HG02571 (cell line): ENCODE results near the gene C4BPB.

Experiments used
- ATAC-seq: cut with Tn5 transposase; IDR thresholded peaks from one replicate; pipeline ENCODE4 v1.9.1; 2021; ENCODE audit warnings: mild to moderate bottlenecking, moderate library complexity; ENCODE audit not compliant: unreplicated experiment

Gene C4BPB

DNA sequence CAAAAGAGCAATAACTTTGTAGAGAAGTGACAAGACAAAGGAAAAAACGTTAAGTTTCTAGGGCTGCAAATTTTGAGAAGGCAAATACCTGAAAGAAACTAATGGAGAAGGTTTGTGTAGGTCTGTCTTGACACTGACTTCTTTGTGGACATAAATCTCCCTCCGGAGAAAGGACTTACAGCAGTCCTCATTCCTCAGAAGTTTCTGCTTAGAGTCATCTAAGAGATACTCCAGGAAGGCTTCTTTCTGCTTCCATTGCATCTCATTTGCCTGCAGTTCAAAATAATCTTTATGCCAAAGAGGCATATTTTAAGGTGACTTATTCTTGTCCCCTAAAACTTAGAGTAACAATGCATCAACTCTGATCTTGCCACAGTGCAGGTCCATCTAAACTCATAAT, 4.4 kb upstream of the C4BPB start:
- ATAC-seq = no peak

GRCh38 chr1:207084701-207085180, 3.9 kb upstream of the C4BPB start:
- ATAC-seq = no peak

GRCh38 chr1:207085887-207086286, 2.8 kb upstream of the C4BPB start:
- no peak for ATAC-seq

GRCh38 chr1:207088161-207088560, 499 bp upstream of the C4BPB start:
- ATAC-seq = no peak

GRCh38 chr1:207089627-207090355, 1.1 kb downstream of the C4BPB start:
- ATAC-seq = no peak

GRCh38 chr1:207091200-207091908, 2.7 kb downstream of the C4BPB start:
- no peak for ATAC-seq

DNA sequence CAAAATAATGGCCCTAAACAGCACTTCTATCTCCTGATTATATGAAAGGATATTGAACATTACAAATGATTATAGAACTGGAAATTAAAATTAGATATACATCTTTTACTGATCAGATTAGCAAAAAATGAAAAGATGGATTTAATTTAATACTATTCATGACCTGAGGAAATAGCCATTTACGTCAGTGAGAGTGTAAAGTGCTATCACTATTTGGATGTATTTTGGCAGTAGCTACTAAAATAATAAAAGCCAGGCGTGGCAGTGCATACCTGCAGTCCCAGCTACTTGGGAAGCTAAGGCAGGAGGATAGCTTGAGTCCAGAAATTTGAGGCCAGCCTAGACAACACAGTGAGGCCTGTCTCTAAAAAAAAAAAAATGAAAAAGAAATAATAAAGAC, 5.3 kb downstream of the C4BPB start:
- no peak for ATAC-seq

- ATAC-seq = peak; percentile 82
Measured at GRCh38 chr1:207097871-207098324, 9.2 kb downstream of the C4BPB start.

DNA sequence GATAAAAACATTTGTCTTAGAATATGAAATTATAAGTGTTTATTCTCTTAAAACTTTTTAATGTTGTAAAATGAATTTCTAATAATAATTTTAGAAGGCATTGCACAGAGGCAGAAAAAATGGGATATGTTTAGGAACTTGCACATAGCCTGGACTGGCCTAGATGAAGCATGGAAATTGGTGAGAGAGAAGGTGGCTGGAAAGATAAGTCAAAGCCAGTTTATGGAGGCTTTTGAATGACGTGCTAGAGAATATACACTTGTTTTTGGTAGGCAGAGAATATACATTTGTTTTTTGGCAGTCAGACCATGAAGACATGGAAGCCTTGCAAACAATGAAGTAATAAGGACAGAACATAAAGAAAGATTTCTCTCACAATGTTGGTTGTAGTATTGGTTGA, 13.1 kb downstream of the C4BPB start:
- ATAC-seq = no peak

DNA sequence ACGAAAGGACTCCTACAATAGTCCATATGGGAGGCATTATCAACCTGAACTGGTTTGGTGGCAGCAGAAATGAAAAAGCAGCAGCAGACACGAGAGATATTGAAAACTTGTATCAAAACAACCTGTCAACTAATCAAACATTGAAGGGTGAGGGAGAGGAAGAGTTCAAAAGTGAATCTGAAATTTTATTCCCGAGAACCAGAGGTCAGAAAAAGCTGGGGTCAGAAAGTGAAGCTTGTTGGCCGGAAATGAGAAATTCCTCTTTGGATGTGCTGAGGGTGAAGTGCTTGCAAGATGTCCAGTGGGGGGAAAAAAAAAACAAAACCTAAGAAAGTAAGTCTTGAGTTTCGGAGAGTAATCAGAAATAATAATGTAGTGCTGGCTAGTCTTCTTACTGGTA, 13.5 kb downstream of the C4BPB start:
- ATAC-seq = no peak

GRCh38 chr1:207102659-207103058, 14.0 kb downstream of the C4BPB start:
- ATAC-seq = no peak

GRCh38 chr1:207103892-207104373, 15.3 kb downstream of the C4BPB start, which contains the start of gene C4BPA:
TSS of gene C4BPA (plus strand) at chr1:207104233. CDS start at chr1:207113026, 8,793 bp downstream.
- ATAC-seq = no peak

DNA sequence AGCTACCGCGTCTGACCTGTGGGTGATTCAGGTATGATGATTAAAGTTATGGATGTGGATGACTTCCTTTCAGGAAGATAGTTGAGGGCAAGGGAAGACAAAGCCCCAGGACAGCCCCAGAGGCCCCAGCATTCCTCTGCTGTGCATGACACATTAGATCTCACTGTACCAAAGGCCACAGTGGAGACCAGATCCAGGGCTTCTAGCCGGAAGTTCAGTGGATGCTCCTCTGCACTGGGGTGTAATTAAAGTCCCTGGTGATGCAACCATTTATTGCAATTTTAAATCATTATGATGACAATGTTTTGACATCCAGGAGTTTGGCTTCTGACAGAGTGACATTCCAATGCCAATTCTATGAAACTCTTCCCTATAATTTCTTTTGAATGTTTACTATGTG, 20.3 kb downstream of the C4BPB start:
- no peak for ATAC-seq

DNA sequence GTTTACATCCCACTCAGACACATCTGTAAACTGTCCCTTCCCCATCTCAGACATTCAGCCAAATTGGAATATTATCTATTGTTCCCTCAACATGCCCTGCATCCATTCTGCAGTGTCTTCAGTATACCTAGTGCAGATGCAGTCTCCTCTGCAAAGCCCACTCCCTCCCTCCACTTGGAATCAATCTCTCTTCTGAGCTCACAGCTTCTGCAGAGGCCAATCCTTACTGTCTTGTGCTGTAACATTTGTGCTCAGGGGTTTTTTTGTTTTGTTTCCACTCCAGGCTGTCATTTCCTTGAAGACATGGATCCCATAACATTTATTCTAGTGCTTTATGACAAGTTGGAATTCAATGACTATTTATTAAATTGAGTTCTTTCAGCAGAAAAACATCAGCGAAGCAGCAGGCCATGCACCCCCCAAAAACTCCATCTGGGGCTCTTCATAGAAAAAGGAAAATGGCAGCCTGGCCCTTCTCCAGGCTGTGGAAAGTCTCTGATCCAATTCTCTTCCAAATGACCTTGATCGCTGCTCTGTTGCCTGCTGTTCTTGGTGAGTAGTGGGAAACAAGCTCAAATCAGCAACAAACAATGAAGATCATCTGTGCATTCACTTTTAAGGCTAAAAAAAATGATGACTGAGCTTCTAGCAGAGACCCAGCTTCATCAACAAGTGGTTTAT, 24.1 kb downstream of the C4BPB start:
- no peak for ATAC-seq

- no peak for ATAC-seq
Measured at GRCh38 chr1:207115269-207115668, 26.6 kb downstream of the C4BPB start.

DNA sequence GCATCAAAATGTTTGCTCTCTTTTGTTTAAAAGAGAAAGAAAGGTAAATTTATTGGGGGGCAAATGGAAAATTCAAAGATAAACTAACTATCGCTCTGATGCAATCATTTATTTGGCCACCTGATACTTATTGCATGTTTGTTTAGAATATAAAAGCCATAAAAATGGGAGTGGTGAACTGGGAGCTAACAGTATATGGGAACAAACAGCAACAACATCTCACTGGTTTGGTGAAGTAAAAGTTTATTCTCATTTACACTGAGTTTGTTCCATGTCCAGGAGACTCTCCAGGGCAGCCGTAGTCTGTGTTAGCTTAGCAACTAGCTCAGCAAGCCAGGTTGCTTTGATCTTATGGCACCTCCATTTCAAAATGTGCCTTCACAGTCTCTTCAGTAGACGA, 35.7 kb downstream of the C4BPB start:
- ATAC-seq = no peak

DNA sequence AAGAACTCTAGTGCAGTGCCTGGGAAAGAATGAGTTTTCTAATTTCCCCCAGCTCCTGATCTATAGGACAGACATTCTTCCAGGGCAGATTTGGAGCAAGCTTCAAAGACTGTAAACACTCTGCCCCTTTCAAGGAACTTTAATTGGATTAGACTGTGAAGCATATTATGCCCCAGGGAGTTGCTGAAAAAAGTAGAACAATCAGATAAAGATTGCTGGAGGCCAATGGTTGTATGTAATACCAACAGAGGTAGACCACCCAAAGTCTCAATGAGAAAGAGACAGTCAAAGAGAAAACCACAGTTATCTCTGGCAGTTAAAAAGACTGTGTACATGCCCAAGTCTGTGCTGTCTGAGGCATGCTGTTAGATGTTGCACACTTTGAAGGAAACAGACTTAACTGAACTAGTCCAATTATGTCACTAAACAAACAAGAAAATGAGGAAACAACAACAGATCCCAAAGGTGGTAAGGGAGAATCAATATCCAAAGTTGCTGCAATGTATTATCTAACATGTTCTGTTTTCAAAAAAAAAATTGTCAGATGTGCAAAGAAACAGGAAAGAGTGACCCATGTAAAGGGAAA, 39.8 kb downstream of the C4BPB start:
- ATAC-seq = no peak

GRCh38 chr1:207129053-207129452, 40.4 kb downstream of the C4BPB start:
- no peak for ATAC-seq

- no peak for ATAC-seq
Measured at GRCh38 chr1:207130252-207131036, 41.8 kb downstream of the C4BPB start.

DNA sequence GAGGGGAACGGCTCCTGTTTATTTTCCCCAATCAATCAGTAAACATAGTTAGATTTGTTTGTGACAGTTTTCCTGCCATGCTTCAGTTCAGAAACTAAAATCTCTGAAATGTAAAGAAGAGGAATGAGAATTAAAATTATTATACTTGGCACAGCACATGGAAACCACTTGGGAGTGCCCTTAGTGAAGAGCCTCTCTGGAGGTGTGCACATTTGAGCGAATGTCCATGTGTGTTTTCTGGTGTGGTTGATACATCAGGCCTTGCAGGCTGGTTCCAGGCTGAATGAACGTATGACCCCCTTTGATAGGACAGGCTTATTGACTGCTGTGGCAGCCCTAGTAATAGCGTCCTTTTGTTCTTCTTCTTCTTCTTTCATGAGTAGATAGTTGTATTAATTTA, 42.5 kb downstream of the C4BPB start:
- no peak for ATAC-seq
